Prostate gland (tissue), 2 donors: ENCODE results near the gene GABRD.

Experiments used
- CTCF ChIP-seq, 4 experiments: fragments of 200-600 bp in 2 of 4; fragments of 450-650 bp in 2 of 4; sonication (generic) in 2 of 4; IDR thresholded peaks; 1 replicate in 3 of 4; 2 replicates in 1 of 4; pipeline ENCODE4 v1.5.1; 2016 to 2019; ENCODE audit warnings: antibody characterized with exemption in 4 of 4, mild to moderate bottlenecking in 2 of 4, moderate library complexity in 2 of 4
- POLR2A ChIP-seq: fragments of 450-650 bp; IDR thresholded peaks from one replicate; pipeline ENCODE4 v1.6.1; 2016; ENCODE audit warnings: antibody characterized with exemption, mild to moderate bottlenecking

GRCh38 chr1:2001773-2002411 is 17.3 kb upstream of the GABRD start:
- no peak for TF ChIP-seq CTCF (IDR thresholded peaks at IDR 0.05)
- no peak for TF ChIP-seq POLR2A
